Gastroesophageal sphincter (tissue), 4 donors: ENCODE results near the gene LIPE. TPM values are rescaled to one million over a fixed set of nuclear protein-coding genes. Genes with fewer than 3 reads are reported as not detected.
A peak's percentile ranks its signal among the peaks of the same experiment; 100 is the strongest.
"Not testable (repeated sequence)": the region's sequence is repeated elsewhere in the genome, so short reads cannot be mapped to it uniquely, and the experiment has no call there.

Source experiments
- ATAC-seq: fragments of 150-250 bp; one replicate; pipeline ENCODE4 v1.9.1; 2016; ENCODE audit warnings: mild to moderate bottlenecking, moderate library complexity
- H3K27ac ChIP-seq, 4 donors: fragments of 200-600 bp; sonication (generic) in 3 of 4; 1 replicate in 3 of 4; 2 replicates in 1 of 4; pipeline ENCODE4 v1.5.1; 2016 to 2019
- H3K27me3 ChIP-seq: fragments of 200-600 bp; sonication (generic); one replicate; pipeline ENCODE4 v1.5.1; 2019
- H3K36me3 ChIP-seq, 2 donors: fragments of 200-600 bp; sonication (generic); one replicate each; pipeline ENCODE4 v1.5.1; 2019; ENCODE audit warnings: control low read depth in 1 of 2
- H3K4me1 ChIP-seq, 3 donors: fragments of 200-600 bp; sonication (generic); 1 replicate in 2 of 3; 2 replicates in 1 of 3; pipeline ENCODE4 v1.5.1; 2016 to 2019; ENCODE audit warnings: control low read depth in 2 of 3
- H3K4me3 ChIP-seq, 2 donors: fragments of 200-600 bp; sonication (generic); one replicate each; pipeline ENCODE4 v1.5.1; 2019; ENCODE audit warnings: mild to moderate bottlenecking in 1 of 2, moderate library complexity in 1 of 2
- H3K9me3 ChIP-seq, 3 donors: fragments of 200-600 bp; sonication (generic); one replicate each; pipeline ENCODE4 v1.5.1; 2017 to 2019; ENCODE audit warnings: control low read depth in 2 of 3
- EP300 ChIP-seq: sonication (generic); formaldehyde crosslinking; IDR thresholded peaks from one replicate; pipeline ENCODE4 v1.6.1; 2017; ENCODE audit warnings: antibody characterized with exemption, mild to moderate bottlenecking
- POLR2A ChIP-seq, 2 donors: fragments of 450-650 bp; IDR thresholded peaks; one replicate each; pipeline ENCODE4 v1.6.1; 2017; ENCODE audit warnings: antibody characterized with exemption in 2 of 2, mild to moderate bottlenecking in 2 of 2, moderate library complexity in 1 of 2
- POLR2AphosphoS5 ChIP-seq: sonication (generic); formaldehyde crosslinking; IDR thresholded peaks from one replicate; pipeline ENCODE4 v1.6.1; 2017; ENCODE audit warnings: antibody characterized with exemption
- WGBS, 2 donors: methylation state at CpG; one replicate each; pipeline ENCODE4 v1.1.5; 2018; ENCODE audit warnings: low coverage in 1 of 2; 5-methylcytosine and 5-hydroxymethylcytosine counted together
- total RNA-seq, 4 donors: library from RNA; depleted of rRNA; stranded (reverse); fragments of >200 nt; gene quantifications; one replicate each; pipeline ENCODE4 v1.1.0, GENCODE V29; 2016
- TF ChIP-seq, protein P1 (sequence below), 4 experiments: fragments of 200-600 bp in 2 of 4; fragments of 450-650 bp in 2 of 4; sonication (generic) in 1 of 4; IDR thresholded peaks; one replicate each; pipeline ENCODE4 v1.5.1; 2017 to 2019; ENCODE audit warnings: antibody characterized with exemption in 4 of 4, mild to moderate bottlenecking in 2 of 4, moderate library complexity in 2 of 4

The LIPE gene
- total RNA-seq, 4 donors from 2014 or later, result 3.4 to 15.3 (median 6.6) TPM

DNA sequence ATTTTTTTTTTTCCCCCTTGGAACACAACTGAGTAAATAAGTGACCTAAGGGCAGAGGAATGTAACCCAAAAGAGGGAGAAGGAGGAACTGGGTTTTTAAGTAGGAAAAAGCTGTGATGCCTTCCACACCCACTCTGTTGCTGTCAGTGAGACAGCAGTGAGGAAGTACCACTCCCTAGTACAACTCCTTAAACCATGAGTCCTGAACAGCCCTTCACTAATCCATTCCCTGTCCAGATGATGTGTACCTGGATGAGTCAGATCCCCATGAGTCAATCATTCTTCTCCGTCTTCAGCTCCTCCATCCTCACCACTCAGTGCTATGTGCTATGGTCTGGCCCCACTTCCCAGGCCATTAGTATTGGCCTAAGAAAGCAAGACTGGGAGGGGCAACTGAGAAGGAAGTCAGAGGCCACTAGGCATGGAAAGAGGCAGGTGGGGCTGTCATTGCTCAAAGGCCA is 28.5 kb upstream of the LIPE start:
- no peak for TF ChIP-seq POLR2A (IDR thresholded peaks at IDR 0.05)
- no peak for TF ChIP-seq POLR2AphosphoS5
- TF ChIP-seq, protein P1, sequence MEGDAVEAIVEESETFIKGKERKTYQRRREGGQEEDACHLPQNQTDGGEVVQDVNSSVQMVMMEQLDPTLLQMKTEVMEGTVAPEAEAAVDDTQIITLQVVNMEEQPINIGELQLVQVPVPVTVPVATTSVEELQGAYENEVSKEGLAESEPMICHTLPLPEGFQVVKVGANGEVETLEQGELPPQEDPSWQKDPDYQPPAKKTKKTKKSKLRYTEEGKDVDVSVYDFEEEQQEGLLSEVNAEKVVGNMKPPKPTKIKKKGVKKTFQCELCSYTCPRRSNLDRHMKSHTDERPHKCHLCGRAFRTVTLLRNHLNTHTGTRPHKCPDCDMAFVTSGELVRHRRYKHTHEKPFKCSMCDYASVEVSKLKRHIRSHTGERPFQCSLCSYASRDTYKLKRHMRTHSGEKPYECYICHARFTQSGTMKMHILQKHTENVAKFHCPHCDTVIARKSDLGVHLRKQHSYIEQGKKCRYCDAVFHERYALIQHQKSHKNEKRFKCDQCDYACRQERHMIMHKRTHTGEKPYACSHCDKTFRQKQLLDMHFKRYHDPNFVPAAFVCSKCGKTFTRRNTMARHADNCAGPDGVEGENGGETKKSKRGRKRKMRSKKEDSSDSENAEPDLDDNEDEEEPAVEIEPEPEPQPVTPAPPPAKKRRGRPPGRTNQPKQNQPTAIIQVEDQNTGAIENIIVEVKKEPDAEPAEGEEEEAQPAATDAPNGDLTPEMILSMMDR (IDR thresholded peaks at IDR 0.05), result no peak
- TF ChIP-seq EP300, result no peak
- Histone ChIP-seq H3K27me3 (no peaks in the 10 kb centered on the region), H3K4me3 (no peak overlapping the region), H3K9me3 (no peaks in the 10 kb centered on the region), H3K4me1 (no peaks in the 10 kb centered on the region), H3K36me3 (no peaks in the 10 kb centered on the region), H3K27ac (no peak overlapping the region)
- no peak for ATAC-seq
- whole genome bisulfite sequencing, 2 donors, result 75 to 80% methylated on average over 1 of the region's 1 CpG

DNA sequence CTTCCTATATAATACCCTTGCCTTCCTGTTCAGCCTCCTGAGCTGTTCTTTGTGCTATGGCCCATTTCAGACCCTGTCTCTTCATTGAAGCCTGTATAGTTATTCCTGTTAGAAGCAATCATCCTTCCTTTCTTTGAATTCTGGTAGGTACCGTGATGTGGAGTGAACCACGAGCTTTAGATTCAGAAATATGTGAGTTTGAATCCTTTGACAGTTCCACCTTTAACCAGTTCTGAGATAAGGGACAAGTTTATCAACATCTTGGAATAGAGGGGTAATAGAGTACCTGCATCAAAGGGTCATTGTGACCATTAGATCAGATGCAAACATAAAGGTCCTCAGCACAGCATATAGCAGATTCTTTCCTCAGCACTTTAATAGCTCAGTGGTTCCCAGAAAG is 27.9 kb upstream of the LIPE start:
- Histone ChIP-seq H3K4me1 (no peaks in the 10 kb centered on the region), H3K36me3 (no peaks in the 10 kb centered on the region), H3K27ac (no peak overlapping the region), H3K27me3 (no peaks in the 10 kb centered on the region), H3K9me3 (no peaks in the 10 kb centered on the region), H3K4me3 (no peak overlapping the region)
- 72 to 83% methylated on average over 2 of the region's 2 CpGs for WGBS, 2 donors
- TF ChIP-seq POLR2AphosphoS5 (no peak), EP300 (no peak), POLR2A (IDR thresholded peaks at IDR 0.05) (no peak)
- TF ChIP-seq, protein P1 (IDR thresholded peaks at IDR 0.05), result no peak
- ATAC-seq, result no peak

DNA sequence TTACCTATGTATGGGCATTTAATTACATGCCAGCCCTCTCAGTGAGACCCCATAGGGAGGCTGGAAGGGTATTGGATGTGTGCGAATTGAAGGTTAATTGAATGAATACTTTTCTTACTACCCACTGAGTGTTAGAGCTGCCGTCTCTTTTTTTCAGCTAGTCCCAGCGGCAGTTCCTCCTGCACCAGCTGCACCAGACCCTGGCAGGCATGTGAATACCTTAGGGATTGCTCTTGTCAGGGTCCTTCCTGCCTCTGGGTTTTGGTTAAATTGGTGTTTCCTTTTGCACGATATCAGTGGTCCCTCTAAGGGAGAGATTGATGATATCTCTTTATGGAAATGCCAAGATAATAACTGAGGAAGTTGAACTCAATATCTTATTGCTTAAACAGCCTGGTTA is 25.4 kb upstream of the LIPE start:
- ATAC-seq, result no peak
- TF ChIP-seq, protein P1 (IDR thresholded peaks at IDR 0.05), result no peak
- no peak for TF ChIP-seq EP300
- TF ChIP-seq POLR2A (IDR thresholded peaks at IDR 0.05), result no peak
- no peak for TF ChIP-seq POLR2AphosphoS5
- H3K4me3 ChIP-seq, result no peak overlapping the region
- H3K9me3 ChIP-seq, result no peaks in the 10 kb centered on the region
- H3K27ac ChIP-seq, result no peak overlapping the region
- H3K36me3 ChIP-seq, result no peaks in the 10 kb centered on the region
- H3K4me1 ChIP-seq, result no peaks in the 10 kb centered on the region
- H3K27me3 ChIP-seq, result no peaks in the 10 kb centered on the region
- WGBS, 2 donors, result 51 to 62% methylated on average over 3 to 4 of the region's 4 CpGs

DNA sequence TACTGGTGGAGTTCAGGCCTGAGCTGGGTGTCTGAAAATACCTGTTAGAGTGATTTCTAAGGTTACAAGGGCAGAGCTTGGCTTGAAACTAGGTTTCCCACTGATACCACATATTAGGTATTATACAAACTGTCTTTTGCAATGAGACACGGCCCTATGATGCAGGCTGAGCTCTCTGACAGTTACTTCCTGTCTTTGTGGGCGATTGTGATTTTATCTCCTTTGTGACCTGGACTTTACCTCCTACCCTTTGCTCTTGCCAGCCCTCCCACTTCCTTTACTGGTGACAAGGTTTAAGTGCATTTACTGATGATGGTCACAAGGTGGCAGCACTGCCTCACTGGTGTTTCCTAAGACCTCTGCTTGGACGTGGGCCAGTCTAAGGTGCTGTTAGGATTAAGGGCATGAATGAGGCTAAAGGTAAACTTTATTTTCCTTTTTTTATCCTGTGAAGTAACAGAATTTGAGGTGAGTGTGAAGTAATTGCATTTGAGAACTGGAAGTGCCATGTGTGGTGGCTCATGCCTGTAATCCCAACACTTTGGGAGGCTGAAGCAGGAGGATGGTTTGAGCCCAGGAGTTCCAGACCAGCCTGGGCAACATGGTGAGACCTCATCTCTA is 23.2 kb upstream of the LIPE start:
- Histone ChIP-seq H3K27me3 (no peaks in the 10 kb centered on the region), H3K9me3 (no peaks in the 10 kb centered on the region), H3K27ac (peak overlapping the region in 1 of 4 donors; percentile 7), H3K4me3 (no peak overlapping the region), H3K4me1 (no peaks in the 10 kb centered on the region), H3K36me3 (no peaks in the 10 kb centered on the region)
- peak; percentile 78 for ATAC-seq
- 0% methylated on average over 2 to 3 of the region's 3 CpGs for WGBS, 2 donors
- TF ChIP-seq POLR2AphosphoS5 (peak; percentile 56), EP300 (no peak), POLR2A (IDR thresholded peaks at IDR 0.05) (no peak)
- TF ChIP-seq, protein P1 (IDR thresholded peaks at IDR 0.05), result peak; percentile 60 to 85 (median 78)

DNA sequence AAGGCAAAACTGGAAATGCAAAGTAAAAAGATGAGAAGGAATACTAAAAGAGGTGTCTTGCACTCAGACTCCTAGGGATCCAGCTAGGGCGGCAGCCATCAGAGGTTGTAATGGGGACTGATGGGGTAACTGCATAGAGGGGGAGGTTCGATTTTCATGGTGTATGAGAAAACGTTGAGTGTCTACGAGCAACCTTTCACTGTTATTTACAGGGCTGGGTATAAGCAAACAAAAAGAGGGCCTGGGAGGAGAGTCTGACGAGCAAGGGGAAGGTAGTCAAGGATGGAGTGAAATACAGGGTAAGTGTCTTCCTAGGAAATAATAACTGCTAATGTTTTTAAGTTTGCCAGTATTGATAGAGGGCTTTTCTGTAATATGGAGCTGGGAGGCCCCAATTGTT is 21.1 kb upstream of the LIPE start:
- not testable (repeated sequence) for H3K27me3 ChIP-seq, H3K4me3 ChIP-seq, ATAC-seq, H3K36me3 ChIP-seq, H3K27ac ChIP-seq, H3K4me1 ChIP-seq, H3K9me3 ChIP-seq
- WGBS, 2 donors, result 64 to 75% methylated on average over 5 of the region's 5 CpGs
